AG10803 (cell line): ENCODE measurements around the gene KPNA4.
"Not testable (repeated sequence)": the region's sequence is repeated elsewhere in the genome, so short reads cannot be mapped to it uniquely, and the experiment has no call there.

ENCODE experiments used
- DNase-seq: peaks from one replicate; pipeline ENCODE4 v3.0.0; 2010; ENCODE audit warnings: low read depth
- H3K4me3 ChIP-seq: 2 replicates; pipeline ENCODE4 v1.5.1; 2011; ENCODE audit warnings: mild to moderate bottlenecking, low read length, control low read depth
- CTCF ChIP-seq: conservative IDR thresholded peaks from 2 replicates; pipeline ENCODE4 v1.5.1; 2011; ENCODE audit warnings: mild to moderate bottlenecking, low read length, control low read depth, inconsistent platforms

Gene KPNA4

GRCh38 chr3:160583451-160583850 is 18.1 kb upstream of the KPNA4 start:
- H3K4me3 ChIP-seq: no peak overlapping the region
- no peak for DNase-seq
- no peak for TF ChIP-seq CTCF

- DNase-seq: no peak
- no peak for TF ChIP-seq CTCF
- no peak overlapping the region for H3K4me3 ChIP-seq
These were observed 15.6 kb upstream of the KPNA4 start for GRCh38 chr3:160580938-160581337.

GRCh38 chr3:160577556-160578195 is 12.3 kb upstream of the KPNA4 start:
- no peak for DNase-seq
- TF ChIP-seq CTCF: no peak
- no peak overlapping the region for H3K4me3 ChIP-seq

GRCh38 chr3:160577093-160577492 is 11.7 kb upstream of the KPNA4 start:
- no peak for TF ChIP-seq CTCF
- no peak overlapping the region for H3K4me3 ChIP-seq
- DNase-seq: no peak

GRCh38 chr3:160576621-160577020 is 11.2 kb upstream of the KPNA4 start:
- no peak for DNase-seq
- H3K4me3 ChIP-seq: no peak overlapping the region
- no peak for TF ChIP-seq CTCF

GRCh38 chr3:160575589-160575988 is 10.2 kb upstream of the KPNA4 start:
- TF ChIP-seq CTCF: no peak
- H3K4me3 ChIP-seq: no peak overlapping the region
- no peak for DNase-seq

- DNase-seq: no peak
- no peak for TF ChIP-seq CTCF
- H3K4me3 ChIP-seq: no peak overlapping the region
These were observed 9.3 kb upstream of the KPNA4 start for GRCh38 chr3:160574636-160575035.

- not testable (repeated sequence) for DNase-seq, H3K4me3 ChIP-seq
These were observed 8.7 kb upstream of the KPNA4 start for GRCh38 chr3:160573955-160574525.
